ENCODE measurements around the gene CPA3. TPM values are rescaled to one million over a fixed set of nuclear protein-coding genes. Genes with fewer than 3 reads are reported as not detected.

Gene CPA3
- total and polyA plus RNA-seq, 2 donors (not counting 1 experiment from before 2014, with no cell fraction given): not detected

- Histone ChIP-seq H3K36me3 (replicated peaks in 1 of 2; ENCODE audit: control extremely low read depth in 1 of 2, control insufficient read depth in 1 of 2, extremely low read depth in 1 of 2, insufficient read depth in 2 of 2, low read length in 1 of 2) (no peaks in the 10 kb centered on the region), H3K27me3 (replicated peaks in 1 of 4; ENCODE audit: control extremely low read depth in 1 of 4, control insufficient read depth in 3 of 4, insufficient read depth in 4 of 4, low read length in 3 of 4) (peaks cover 0 to 3% (median 0%) of the 10 kb centered on the region in 4 experiments), H2AFZ (ENCODE audit: insufficient read depth, low read depth, low read length, poor library complexity, severe bottlenecking) (no peak overlapping the region), H3K9ac (ENCODE audit: low read length) (no peak overlapping the region), H3K79me2 (ENCODE audit: control insufficient read depth, insufficient read depth, low read length) (no peaks in the 10 kb centered on the region), H3K4me2 (replicated peaks; ENCODE audit: low read depth, low read length, poor library complexity, severe bottlenecking) (no peak overlapping the region), H3K4me3 (ENCODE audit: control extremely low read depth in 1 of 5, extremely low read depth in 1 of 5, insufficient read depth in 1 of 5, low read depth in 2 of 5, low read length in 4 of 5) (no peak overlapping the region), H3K9me3 (ENCODE audit: control extremely low read depth in 1 of 3, control insufficient read depth in 2 of 3, insufficient read depth in 1 of 3, low read length in 2 of 3) (no peaks in the 10 kb centered on the region), H3K4me1 (ENCODE audit: control insufficient read depth in 2 of 2, insufficient read depth in 2 of 2, low read length in 2 of 2) (no peaks in the 10 kb centered on the region), H3K27ac (ENCODE audit: low read length in 2 of 2) (no peak overlapping the region), H4K20me1 (ENCODE audit: control insufficient read depth, insufficient read depth, low read length, poor library complexity, severe bottlenecking) (no peaks in the 10 kb centered on the region)
- DNase-seq: no peak
- Mint-ChIP-seq H3K9me3 (ENCODE audit: insufficient read depth) (peaks cover 2% of the 10 kb centered on the region), H3K27me3 (peaks cover 5% of the 10 kb centered on the region), H3K4me1 (no peaks in the 10 kb centered on the region), H3K4me3 (no peak overlapping the region), H3K27ac (no peak overlapping the region)
- ChIA-PET CTCF (no interaction called here), POLR2A (no interaction called here)
- intact Hi-C loops (cut with micrococcal nuclease): no loop called here
- TF ChIP-seq, protein P1, sequence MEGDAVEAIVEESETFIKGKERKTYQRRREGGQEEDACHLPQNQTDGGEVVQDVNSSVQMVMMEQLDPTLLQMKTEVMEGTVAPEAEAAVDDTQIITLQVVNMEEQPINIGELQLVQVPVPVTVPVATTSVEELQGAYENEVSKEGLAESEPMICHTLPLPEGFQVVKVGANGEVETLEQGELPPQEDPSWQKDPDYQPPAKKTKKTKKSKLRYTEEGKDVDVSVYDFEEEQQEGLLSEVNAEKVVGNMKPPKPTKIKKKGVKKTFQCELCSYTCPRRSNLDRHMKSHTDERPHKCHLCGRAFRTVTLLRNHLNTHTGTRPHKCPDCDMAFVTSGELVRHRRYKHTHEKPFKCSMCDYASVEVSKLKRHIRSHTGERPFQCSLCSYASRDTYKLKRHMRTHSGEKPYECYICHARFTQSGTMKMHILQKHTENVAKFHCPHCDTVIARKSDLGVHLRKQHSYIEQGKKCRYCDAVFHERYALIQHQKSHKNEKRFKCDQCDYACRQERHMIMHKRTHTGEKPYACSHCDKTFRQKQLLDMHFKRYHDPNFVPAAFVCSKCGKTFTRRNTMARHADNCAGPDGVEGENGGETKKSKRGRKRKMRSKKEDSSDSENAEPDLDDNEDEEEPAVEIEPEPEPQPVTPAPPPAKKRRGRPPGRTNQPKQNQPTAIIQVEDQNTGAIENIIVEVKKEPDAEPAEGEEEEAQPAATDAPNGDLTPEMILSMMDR (IDR thresholded peaks at IDR 0.05): no peak
- no peak for TF ChIP-seq EZH2 (IDR thresholded peaks at IDR 0.05; ENCODE audit: borderline replicate concordance, insufficient read depth, low read depth, low read length, poor library complexity, severe bottlenecking)
- no peak for ATAC-seq (ENCODE audit: low read depth)
Measured at GRCh38 chr3:148923592-148923991, 58.5 kb downstream of the CPA3 start.

DNA sequence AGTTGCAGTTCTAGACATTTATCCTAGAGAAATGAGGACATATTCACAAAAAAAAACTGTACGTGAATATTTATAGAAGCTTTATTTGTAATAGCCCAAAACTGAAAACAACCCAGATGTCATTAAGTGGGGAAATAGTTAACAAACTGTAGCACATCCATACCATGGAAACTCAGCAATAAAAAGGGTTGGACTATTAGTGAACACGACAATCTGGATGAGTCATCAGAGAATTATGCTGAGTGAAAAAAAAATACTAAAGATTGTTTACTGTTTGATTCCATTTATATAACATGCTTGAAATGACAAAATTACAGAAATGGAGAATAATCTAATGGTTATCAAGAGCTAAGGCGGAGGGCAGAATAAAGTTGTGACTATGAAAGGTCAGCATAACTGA is 59.5 kb downstream of the CPA3 start:
- DNase-seq (no peak), ATAC-seq (ENCODE audit: low read depth) (no peak)
- Histone ChIP-seq H3K27ac (ENCODE audit: low read length in 2 of 2) (no peak overlapping the region), H3K4me3 (ENCODE audit: control extremely low read depth in 1 of 5, extremely low read depth in 1 of 5, insufficient read depth in 1 of 5, low read depth in 2 of 5, low read length in 4 of 5) (no peak overlapping the region), H3K4me2 (replicated peaks; ENCODE audit: low read depth, low read length, poor library complexity, severe bottlenecking) (no peak overlapping the region), H3K4me1 (ENCODE audit: control insufficient read depth in 2 of 2, insufficient read depth in 2 of 2, low read length in 2 of 2) (no peaks in the 10 kb centered on the region), H3K9me3 (ENCODE audit: control extremely low read depth in 1 of 3, control insufficient read depth in 2 of 3, insufficient read depth in 1 of 3, low read length in 2 of 3) (no peaks in the 10 kb centered on the region), H4K20me1 (ENCODE audit: control insufficient read depth, insufficient read depth, low read length, poor library complexity, severe bottlenecking) (no peaks in the 10 kb centered on the region), H3K27me3 (replicated peaks in 1 of 4; ENCODE audit: control extremely low read depth in 1 of 4, control insufficient read depth in 3 of 4, insufficient read depth in 4 of 4, low read length in 3 of 4) (peaks cover 0 to 3% (median 0%) of the 10 kb centered on the region in 4 experiments), H3K36me3 (replicated peaks in 1 of 2; ENCODE audit: control extremely low read depth in 1 of 2, control insufficient read depth in 1 of 2, extremely low read depth in 1 of 2, insufficient read depth in 2 of 2, low read length in 1 of 2) (no peaks in the 10 kb centered on the region), H3K79me2 (ENCODE audit: control insufficient read depth, insufficient read depth, low read length) (no peaks in the 10 kb centered on the region), H3K9ac (ENCODE audit: low read length) (no peak overlapping the region), H2AFZ (ENCODE audit: insufficient read depth, low read depth, low read length, poor library complexity, severe bottlenecking) (no peak overlapping the region)
- ChIA-PET POLR2A (no interaction called here), CTCF (no interaction called here)
- TF ChIP-seq EZH2 (IDR thresholded peaks at IDR 0.05; ENCODE audit: borderline replicate concordance, insufficient read depth, low read depth, low read length, poor library complexity, severe bottlenecking): no peak
- TF ChIP-seq, protein P1 (IDR thresholded peaks at IDR 0.05): no peak
- intact Hi-C loops (cut with micrococcal nuclease): no loop called here
- H3K27ac Mint-ChIP-seq: no peak overlapping the region
- H3K27me3 Mint-ChIP-seq: peaks cover 9% of the 10 kb centered on the region
- H3K4me3 Mint-ChIP-seq: no peak overlapping the region
- WGBS (ENCODE audit: insufficient coverage): no CpG with 5 or more reads among the region's 3 CpGs
- peaks cover 2% of the 10 kb centered on the region for H3K9me3 Mint-ChIP-seq (ENCODE audit: insufficient read depth)
- H3K4me1 Mint-ChIP-seq: no peaks in the 10 kb centered on the region
